GM12864 (cell line): Measurements from ENCODE around the gene PLCH1.
A peak's percentile ranks its signal among the peaks of the same experiment; 100 is the strongest.

Experiments used
- DNase-seq: peaks from one replicate; pipeline ENCODE4 v3.0.0-alpha.2; 2011; ENCODE audit warnings: low read depth
- H3K4me3 ChIP-seq: 2 replicates; pipeline ENCODE4 v1.5.1; 2011; ENCODE audit warnings: mild to moderate bottlenecking, low read depth, low read length, control low read depth
- TF ChIP-seq, protein P1 (sequence below): IDR thresholded peaks from 2 replicates; pipeline ENCODE4 v1.5.1; 2011; ENCODE audit warnings: low read depth, mild to moderate bottlenecking, moderate library complexity, low read length, control low read depth, inconsistent platforms; ENCODE audit errors: missing control alignments

PLCH1 gene

DNA sequence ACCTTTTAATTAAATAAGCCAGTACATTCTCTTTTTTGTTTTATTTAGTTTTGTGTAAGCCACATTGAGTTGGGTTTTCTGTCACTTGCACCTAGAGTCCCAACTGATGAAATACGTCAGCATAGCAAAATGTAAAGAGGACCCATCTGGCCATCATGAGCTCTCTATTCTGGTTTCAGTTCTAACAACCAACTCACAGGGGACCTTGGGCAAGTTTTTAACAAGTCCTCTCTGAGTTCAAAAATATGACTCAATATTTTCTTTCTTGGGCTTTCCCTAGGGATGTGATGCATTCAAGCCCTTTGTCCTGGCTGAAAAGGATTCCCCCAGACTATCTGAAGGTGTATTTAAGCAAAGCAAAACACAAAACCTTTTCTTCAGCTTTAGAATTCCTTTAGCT, 32.9 kb downstream of the PLCH1 start:
- no peak overlapping the region for H3K4me3 ChIP-seq
- TF ChIP-seq, protein P1, sequence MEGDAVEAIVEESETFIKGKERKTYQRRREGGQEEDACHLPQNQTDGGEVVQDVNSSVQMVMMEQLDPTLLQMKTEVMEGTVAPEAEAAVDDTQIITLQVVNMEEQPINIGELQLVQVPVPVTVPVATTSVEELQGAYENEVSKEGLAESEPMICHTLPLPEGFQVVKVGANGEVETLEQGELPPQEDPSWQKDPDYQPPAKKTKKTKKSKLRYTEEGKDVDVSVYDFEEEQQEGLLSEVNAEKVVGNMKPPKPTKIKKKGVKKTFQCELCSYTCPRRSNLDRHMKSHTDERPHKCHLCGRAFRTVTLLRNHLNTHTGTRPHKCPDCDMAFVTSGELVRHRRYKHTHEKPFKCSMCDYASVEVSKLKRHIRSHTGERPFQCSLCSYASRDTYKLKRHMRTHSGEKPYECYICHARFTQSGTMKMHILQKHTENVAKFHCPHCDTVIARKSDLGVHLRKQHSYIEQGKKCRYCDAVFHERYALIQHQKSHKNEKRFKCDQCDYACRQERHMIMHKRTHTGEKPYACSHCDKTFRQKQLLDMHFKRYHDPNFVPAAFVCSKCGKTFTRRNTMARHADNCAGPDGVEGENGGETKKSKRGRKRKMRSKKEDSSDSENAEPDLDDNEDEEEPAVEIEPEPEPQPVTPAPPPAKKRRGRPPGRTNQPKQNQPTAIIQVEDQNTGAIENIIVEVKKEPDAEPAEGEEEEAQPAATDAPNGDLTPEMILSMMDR: no peak
- DNase-seq: peak; percentile 8

DNA sequence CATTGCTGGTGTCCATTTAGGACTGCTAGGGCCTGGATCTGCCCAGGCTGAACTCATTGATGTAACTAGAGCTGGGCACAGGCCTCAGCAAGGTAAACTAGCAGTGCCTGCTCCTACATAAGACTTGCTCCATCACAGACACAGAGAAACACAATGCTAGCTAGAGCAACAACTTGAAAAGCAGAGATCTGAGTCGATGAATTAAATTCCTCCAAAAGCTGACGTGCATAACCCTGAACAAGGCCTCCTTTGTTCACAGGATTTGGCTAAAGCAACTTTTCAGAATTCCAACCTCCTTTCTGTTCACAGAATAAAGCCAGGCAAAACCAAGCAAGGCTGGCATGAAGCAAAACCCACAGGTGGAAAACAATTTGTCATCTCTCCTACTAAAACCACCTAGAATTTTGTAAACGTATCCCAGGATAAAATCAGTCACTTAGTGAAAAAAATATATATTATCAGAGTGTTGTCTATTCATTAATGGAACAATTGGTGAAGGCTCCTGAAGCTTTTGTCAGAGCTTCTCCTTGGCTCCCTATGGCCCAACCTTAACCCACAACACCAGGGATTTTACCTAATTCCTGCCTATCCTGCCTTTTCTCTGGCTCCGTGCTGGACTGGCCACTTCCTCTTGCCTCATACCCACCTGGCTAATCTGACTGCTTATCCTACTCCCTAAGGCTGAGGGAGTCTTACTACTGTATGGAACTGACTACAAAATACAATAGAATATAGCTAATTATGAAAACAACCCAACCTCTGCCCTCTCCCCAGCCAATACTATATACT, 39.9 kb downstream of the PLCH1 start:
- TF ChIP-seq, protein P1: no peak
- no peak for DNase-seq

DNA sequence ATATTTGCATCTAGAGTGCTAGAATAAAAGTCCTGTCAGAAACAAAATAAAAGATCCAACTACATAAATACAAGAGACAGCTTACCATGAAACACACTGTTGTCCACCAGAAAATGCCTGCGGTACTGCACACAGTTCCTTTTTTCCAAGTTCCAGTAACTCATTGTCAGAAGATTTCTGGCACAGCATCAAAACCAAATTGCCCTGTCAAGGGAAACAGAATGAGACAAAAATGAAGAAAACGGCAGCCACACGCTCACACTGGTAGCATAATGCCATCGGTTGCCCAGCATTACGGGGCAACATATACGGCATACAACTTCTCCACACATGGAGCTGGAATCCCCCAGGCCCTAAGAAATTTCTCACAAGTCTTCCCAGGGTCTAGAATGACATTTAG, 40.8 kb downstream of the PLCH1 start:
- no peak overlapping the region for H3K4me3 ChIP-seq
- TF ChIP-seq, protein P1: no peak
- DNase-seq: no peak

More for the DNA sequence above, 39.9 kb downstream of the PLCH1 start:
- H3K4me3 ChIP-seq: no peak overlapping the region

DNA sequence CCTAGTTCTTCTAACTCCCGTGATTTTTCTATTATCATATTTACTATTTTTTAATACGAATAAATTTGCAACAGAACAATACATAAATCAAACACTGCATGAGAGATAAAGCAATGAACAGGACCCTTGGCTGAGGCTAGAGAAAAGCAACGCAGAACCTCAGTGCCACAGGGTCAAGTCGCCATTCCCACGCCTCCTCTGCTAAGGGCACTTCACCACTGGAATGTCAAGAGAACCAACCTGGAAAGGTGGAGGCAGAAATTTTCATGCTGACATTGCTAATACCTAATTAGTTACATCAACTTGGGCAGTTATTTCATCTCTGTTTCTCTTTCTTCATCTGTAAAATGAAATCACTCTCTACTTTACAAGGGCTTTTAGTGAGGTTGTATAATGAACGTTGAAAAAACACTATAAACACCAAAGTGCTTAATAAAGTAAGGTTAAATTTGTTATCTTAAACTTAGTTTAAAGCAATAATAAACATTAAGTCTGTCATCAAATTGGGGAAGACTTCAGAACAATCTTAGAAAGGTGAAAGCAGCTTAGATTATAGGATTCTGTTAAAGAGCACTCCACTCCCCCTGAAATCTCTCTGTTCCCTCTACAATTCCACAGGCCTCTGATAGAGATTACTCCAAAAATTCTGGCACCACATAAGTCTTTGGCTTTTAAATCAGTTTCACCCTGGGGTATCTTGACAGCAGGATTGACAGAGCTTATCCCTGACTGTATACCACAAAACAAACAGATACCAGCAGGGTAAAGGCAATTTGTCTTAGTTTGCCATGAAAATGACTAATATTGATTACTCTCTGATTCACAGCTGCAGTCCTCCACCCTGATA, 41.9 kb downstream of the PLCH1 start:
- H3K4me3 ChIP-seq: no peak overlapping the region
- DNase-seq: no peak
- TF ChIP-seq, protein P1: no peak

DNA sequence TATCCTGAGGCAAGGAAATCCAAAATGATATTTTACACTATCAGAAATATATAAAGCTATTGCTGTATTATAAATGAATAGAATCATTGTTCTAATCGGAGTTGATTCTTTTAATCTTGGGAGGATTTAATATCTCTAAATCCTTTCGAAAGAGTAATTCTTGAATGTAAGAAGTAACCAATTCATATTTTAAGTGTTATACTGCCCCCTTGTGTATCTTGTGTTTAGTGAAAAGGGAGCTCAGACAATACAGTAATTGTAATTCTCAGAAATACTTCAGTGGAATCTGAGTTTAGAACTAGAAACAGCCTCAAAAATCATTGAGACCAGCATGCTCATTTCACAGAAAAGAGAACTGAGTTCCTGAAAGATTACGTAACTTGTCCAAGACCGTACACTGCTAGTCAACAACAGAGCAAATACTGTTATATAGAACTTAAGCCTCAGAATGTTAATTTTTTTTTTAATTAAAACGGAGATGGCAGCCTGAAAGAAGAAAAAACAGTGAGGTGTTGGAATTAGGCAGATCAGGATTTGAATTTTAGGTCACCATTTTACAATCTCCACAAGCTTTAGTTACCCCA, 42.9 kb downstream of the PLCH1 start:
- H3K4me3 ChIP-seq: no peak overlapping the region
- TF ChIP-seq, protein P1: peak; percentile 34
- DNase-seq: peak; percentile 13

DNA sequence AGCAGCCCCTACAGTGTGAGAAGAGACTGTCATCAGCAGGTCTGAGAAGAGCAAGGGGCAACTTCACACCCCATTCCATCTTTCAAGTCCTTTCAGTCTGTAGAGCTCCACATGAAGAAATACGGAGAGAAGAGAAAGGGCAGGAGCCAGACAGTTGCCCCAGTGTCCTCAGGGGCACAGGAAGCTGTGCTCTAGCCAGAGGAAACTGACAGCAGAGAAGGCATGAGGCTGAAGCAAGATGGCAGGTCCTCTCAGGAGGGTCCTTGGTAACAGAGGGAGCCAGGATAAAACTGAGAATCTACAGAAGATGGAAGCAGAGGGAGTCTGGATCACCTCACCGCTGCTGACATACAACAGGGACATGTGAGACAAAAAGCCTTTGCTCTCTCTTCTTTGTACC, 47.3 kb downstream of the PLCH1 start:
- H3K4me3 ChIP-seq: no peak overlapping the region
- DNase-seq: no peak
- TF ChIP-seq, protein P1: no peak
